CD4-positive, alpha-beta T cell (primary cell): Measurements from ENCODE around the gene ACTA2. TPM values are rescaled to one million over a fixed set of nuclear protein-coding genes. Genes with fewer than 3 reads are reported as not detected.

ENCODE experiments used
- ATAC-seq: fragments of 200-7000 bp; cut with Tn5 transposase; one replicate; pipeline ENCODE4 v1.10.0; 2022; ENCODE audit warnings: mild to moderate bottlenecking; ENCODE audit not compliant: poor library complexity
- CTCF ChIA-PET: fragments of 350-600 bp; sonication (Branson Sonifier 250); formaldehyde crosslinking; loops from one replicate; lab custom pipeline; 2021; ENCODE audit warnings: antibody characterized with exemption, inconsistent platforms; lab: Charles Lee
- POLR2A ChIA-PET: fragments of 350-600 bp; sonication (Branson Sonifier 250); formaldehyde crosslinking; loops from one replicate; lab custom pipeline; 2021; ENCODE audit warnings: antibody characterized with exemption, inconsistent platforms; lab: Charles Lee
- DNase-seq, 14 experiments: peaks; one replicate each; pipeline ENCODE4 v3.0.0-alpha.2; 2013 to 2020; ENCODE audit warnings: mixed read lengths in 2 of 14
- H3K27ac ChIP-seq, 2 donors: one replicate each; pipeline versions ENCODE4 v1.5.1 to v1.7.0; 2013; ENCODE audit warnings: low read length in 2 of 2, low read depth in 1 of 2, mild to moderate bottlenecking in 1 of 2
- H3K27me3 ChIP-seq, 2 experiments: 1 replicate in 1 of 2; 2 replicates in 1 of 2; pipeline versions ENCODE4 v1.6.1 to v1.7.0; 2013; ENCODE audit warnings: low read length in 2 of 2, control low read depth in 1 of 2, mild to moderate bottlenecking in 1 of 2, moderate library complexity in 1 of 2; ENCODE audit not compliant: insufficient read depth in 2 of 2, control insufficient read depth in 1 of 2
- H3K36me3 ChIP-seq: one replicate; pipeline ENCODE4 v1.6.1; 2013; ENCODE audit warnings: low read length, control low read depth; ENCODE audit not compliant: insufficient read depth
- H3K4me1 ChIP-seq: one replicate; pipeline ENCODE4 v1.6.1; 2013; ENCODE audit warnings: low read length, control low read depth; ENCODE audit not compliant: insufficient read depth
- H3K4me3 ChIP-seq: one replicate; pipeline ENCODE4 v1.5.1; 2013; ENCODE audit warnings: mild to moderate bottlenecking, low read length, moderate library complexity
- H3K9me3 ChIP-seq, 2 experiments: 1 replicate in 1 of 2; 2 replicates in 1 of 2; pipeline versions ENCODE4 v1.6.1 to v1.7.0; 2013; ENCODE audit warnings: low read length in 2 of 2, mild to moderate bottlenecking in 2 of 2, control low read depth in 1 of 2, moderate library complexity in 1 of 2; ENCODE audit not compliant: control insufficient read depth in 1 of 2, insufficient read depth in 1 of 2
- H3K27ac Mint-ChIP-seq: one replicate; pipeline ENCODE4 v1.8.0; 2020; ENCODE audit warnings: mixed read lengths
- H3K27me3 Mint-ChIP-seq: one replicate; pipeline ENCODE4 v1.8.0; 2021; ENCODE audit warnings: mixed read lengths
- H3K36me3 Mint-ChIP-seq: one replicate; pipeline ENCODE4 v1.8.0; 2021; ENCODE audit warnings: low read depth, mixed read lengths
- H3K4me1 Mint-ChIP-seq: one replicate; pipeline ENCODE4 v1.8.0; 2021; ENCODE audit warnings: low read depth, mixed read lengths
- H3K4me3 Mint-ChIP-seq: one replicate; pipeline ENCODE4 v1.8.0; 2020; ENCODE audit warnings: mild to moderate bottlenecking, mixed read lengths
- H3K9me3 Mint-ChIP-seq: one replicate; pipeline ENCODE4 v1.8.0; 2020; ENCODE audit warnings: mixed read lengths
- intact Hi-C, 2 experiments: fragments of 100-400 bp; cut with DNase I in 1 of 2; cut with micrococcal nuclease in 1 of 2; formaldehyde crosslinking; loops; one replicate each; pipeline versions ENCODE4 v1.15.1 to v1.9.0; 2023 to 2025; cut with DNase I, micrococcal nuclease
- total RNA-seq, 174 experiments: library from RNA in 2 of 174; stranded (reverse) in 2 of 174; gene quantifications; one replicate each; pipeline ENCODE4 v1.2.3 and lab custom pipeline; 2021 to 2026
- TF ChIP-seq, protein P1 (sequence below): fragments of 200-600 bp; IDR thresholded peaks from one replicate; pipeline ENCODE4 v1.8.0; 2022; ENCODE audit warnings: antibody characterized with exemption, mild to moderate bottlenecking

ACTA2 gene
- total RNA-seq, 2 experiments from 2014 or later, result 1.8 to 2.1 TPM

GRCh38 chr10:88981435-88981834 is 28.9 kb upstream of the ACTA2 start:
- TF ChIP-seq, protein P1, sequence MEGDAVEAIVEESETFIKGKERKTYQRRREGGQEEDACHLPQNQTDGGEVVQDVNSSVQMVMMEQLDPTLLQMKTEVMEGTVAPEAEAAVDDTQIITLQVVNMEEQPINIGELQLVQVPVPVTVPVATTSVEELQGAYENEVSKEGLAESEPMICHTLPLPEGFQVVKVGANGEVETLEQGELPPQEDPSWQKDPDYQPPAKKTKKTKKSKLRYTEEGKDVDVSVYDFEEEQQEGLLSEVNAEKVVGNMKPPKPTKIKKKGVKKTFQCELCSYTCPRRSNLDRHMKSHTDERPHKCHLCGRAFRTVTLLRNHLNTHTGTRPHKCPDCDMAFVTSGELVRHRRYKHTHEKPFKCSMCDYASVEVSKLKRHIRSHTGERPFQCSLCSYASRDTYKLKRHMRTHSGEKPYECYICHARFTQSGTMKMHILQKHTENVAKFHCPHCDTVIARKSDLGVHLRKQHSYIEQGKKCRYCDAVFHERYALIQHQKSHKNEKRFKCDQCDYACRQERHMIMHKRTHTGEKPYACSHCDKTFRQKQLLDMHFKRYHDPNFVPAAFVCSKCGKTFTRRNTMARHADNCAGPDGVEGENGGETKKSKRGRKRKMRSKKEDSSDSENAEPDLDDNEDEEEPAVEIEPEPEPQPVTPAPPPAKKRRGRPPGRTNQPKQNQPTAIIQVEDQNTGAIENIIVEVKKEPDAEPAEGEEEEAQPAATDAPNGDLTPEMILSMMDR, result no peak
- Mint-ChIP-seq H3K4me3 (no peak overlapping the region), H3K27ac (no peak overlapping the region), H3K27me3 (no peaks in the 10 kb centered on the region), H3K4me1 (peaks cover 24% of the 10 kb centered on the region), H3K9me3 (peaks cover 4% of the 10 kb centered on the region), H3K36me3 (no peaks in the 10 kb centered on the region)
- no peak for DNase-seq
- Histone ChIP-seq H3K4me3 (no peak overlapping the region), H3K9me3 (peaks cover 0 to 2% of the 10 kb centered on the region in 2 experiments), H3K27ac (no peak overlapping the region), H3K36me3 (no peaks in the 10 kb centered on the region), H3K4me1 (peaks cover 2% of the 10 kb centered on the region), H3K27me3 (no peaks in the 10 kb centered on the region)
- CTCF ChIA-PET, result no interaction called here
- intact Hi-C loops, result loop anchor here in 1 of 2 experiments (5.0 kb wide), 1 partner anchor 44 kb away; no protein-coding TSS in a partner anchor
- POLR2A ChIA-PET, result interaction anchor here (3.3 kb wide), 1 partner anchor 9 kb away, joined by 13 read pairs; the partner anchor contains the start of gene FAS
- ATAC-seq, result no peak

- POLR2A ChIA-PET, result interaction anchor here (3.3 kb wide), 1 partner anchor 10 kb away, joined by 13 read pairs; the partner anchor contains the start of gene FAS
Observed at GRCh38 chr10:88980800-88981199, 28.2 kb upstream of the ACTA2 start.

GRCh38 chr10:88980247-88980646 is 27.7 kb upstream of the ACTA2 start:
- no peaks in the 10 kb centered on the region for H3K36me3 Mint-ChIP-seq
- no peaks in the 10 kb centered on the region for H3K9me3 Mint-ChIP-seq
- no peak overlapping the region for H3K27ac Mint-ChIP-seq
- Histone ChIP-seq H3K27ac (no peak overlapping the region), H3K4me1 (peaks cover 10% of the 10 kb centered on the region), H3K36me3 (no peaks in the 10 kb centered on the region), H3K27me3 (no peaks in the 10 kb centered on the region), H3K9me3 (no peaks in the 10 kb centered on the region), H3K4me3 (no peak overlapping the region)
- DNase-seq, result no peak
- no peak for ATAC-seq
- POLR2A ChIA-PET, result interaction anchor here (3.3 kb wide), 1 partner anchor 11 kb away, joined by 13 read pairs; the partner anchor contains the start of gene FAS
- intact Hi-C loops, result loop anchor here in 1 of 2 experiments (5.0 kb wide), 1 partner anchor 43 kb away; no protein-coding TSS in a partner anchor
- no peaks in the 10 kb centered on the region for H3K27me3 Mint-ChIP-seq
- TF ChIP-seq, protein P1, result no peak
- H3K4me3 Mint-ChIP-seq, result no peak overlapping the region
- CTCF ChIA-PET, result no interaction called here
- H3K4me1 Mint-ChIP-seq, result peaks cover 28% of the 10 kb centered on the region

More at GRCh38 chr10:88980800-88981199, 28.2 kb upstream of the ACTA2 start:
- Mint-ChIP-seq H3K9me3 (no peaks in the 10 kb centered on the region), H3K4me1 (peaks cover 22% of the 10 kb centered on the region), H3K27ac (no peak overlapping the region), H3K27me3 (no peaks in the 10 kb centered on the region), H3K36me3 (no peaks in the 10 kb centered on the region), H3K4me3 (no peak overlapping the region)
- no peak for DNase-seq
- H3K36me3 ChIP-seq, result no peaks in the 10 kb centered on the region
- CTCF ChIA-PET, result no interaction called here
- no peak overlapping the region for H3K27ac ChIP-seq
- H3K4me1 ChIP-seq, result peaks cover 6% of the 10 kb centered on the region
- intact Hi-C loops, result loop anchor here in 1 of 2 experiments (5.0 kb wide), 1 partner anchor 43 kb away; no protein-coding TSS in a partner anchor
- no peak overlapping the region for H3K4me3 ChIP-seq
- ATAC-seq, result no peak
- no peaks in the 10 kb centered on the region for H3K9me3 ChIP-seq
- TF ChIP-seq, protein P1, result no peak
- no peaks in the 10 kb centered on the region for H3K27me3 ChIP-seq
